K562 (cell line): Measurements from ENCODE around the gene OCA2. TPM values are rescaled to one million over a fixed set of nuclear protein-coding genes. Genes with fewer than 3 reads are reported as not detected.

ENCODE experiments used
- ATAC-seq: fragments of 200-7000 bp; cut with Tn5 transposase; 3 replicates; pipeline ENCODE4 v1.9.1; 2020; ENCODE audit warnings: moderate library complexity
- BruUV-seq: library from RNA; stranded (reverse); fragments of 400-500 nt; replicated peaks from 2 replicates; lab custom pipeline; 2021; lab: Mats Ljungman, UMichigan
- CTCF ChIA-PET: fragments of 300-600 bp; formaldehyde crosslinking; extraction: SDS; loops from one replicate; lab custom pipeline; 2021; ENCODE audit warnings: low intra/inter-chr PET ratio; lab: Yijun Ruan, JAX
- POLR2A ChIA-PET: fragments of 300-600, 350-650 bp; sonication (Branson Sonifier 250); formaldehyde crosslinking; extraction: SDS; loops from one replicate; lab custom pipeline; 2021; ENCODE audit warnings: antibody characterized with exemption, inconsistent platforms; lab: Yijun Ruan, JAX
- DNase-seq, 4 experiments: peaks; one replicate each; pipeline versions ENCODE4 v3.0.0 to v3.0.0-alpha.2; 2011 to 2018; ENCODE audit warnings: low spot score in 3 of 4, mixed read lengths in 3 of 4; ENCODE audit errors: extremely low read depth in 1 of 4
- FAIRE-seq: peaks from 2 replicates; lab custom pipeline; 2011; peaks lifted over from hg19 to GRCh38; lab: Jason Lieb, UNC
- H2AFZ ChIP-seq: 2 replicates; pipeline ENCODE4 v1.6.0; 2011; ENCODE audit warnings: low read depth, low read length, control low read depth, inconsistent platforms
- H3K27ac ChIP-seq: fragments of 200-600 bp; 3 replicates; pipeline ENCODE4 v1.8.0; 2011; ENCODE audit warnings: low read depth, mild to moderate bottlenecking, control low read depth, inconsistent platforms, low read length, moderate library complexity, mixed read lengths; ENCODE audit errors: extremely low read depth
- H3K27me3 ChIP-seq, 2 experiments: fragments of 300-600 bp in 1 of 2; 2 replicates in 1 of 2; 3 replicates in 1 of 2; pipeline versions ENCODE4 v1.6.0 to v1.8.0; 2011; ENCODE audit warnings: inconsistent platforms in 2 of 2, low read length in 2 of 2, mild to moderate bottlenecking in 1 of 2, mixed read lengths in 1 of 2, moderate library complexity in 1 of 2; ENCODE audit not compliant: control insufficient read depth in 2 of 2, insufficient read depth in 2 of 2
- H3K36me3 ChIP-seq: fragments of 300-600 bp; 3 replicates; pipeline ENCODE4 v1.8.0; 2011; ENCODE audit warnings: mild to moderate bottlenecking, low read length, inconsistent platforms; ENCODE audit not compliant: control insufficient read depth, insufficient read depth
- H3K4me1 ChIP-seq, 2 experiments: fragments of 200-600 bp in 1 of 2; replicated peaks in 1 of 2; 2 replicates in 1 of 2; 3 replicates in 1 of 2; pipeline versions ENCODE4 v1.5.1 to v1.8.0; 2011; ENCODE audit warnings: inconsistent platforms in 2 of 2, low read length in 2 of 2, mild to moderate bottlenecking in 1 of 2, mixed read lengths in 1 of 2, moderate library complexity in 1 of 2; ENCODE audit not compliant: control insufficient read depth in 2 of 2, insufficient read depth in 2 of 2
- H3K4me2 ChIP-seq: 2 replicates; pipeline ENCODE4 v1.6.1; 2011; ENCODE audit warnings: low read length, control low read depth, inconsistent platforms, mixed read lengths; ENCODE audit not compliant: insufficient read depth
- H3K4me3 ChIP-seq: fragments of 200-600 bp; sonication (generic), shearing (Covaris generic); 2 replicates; pipeline ENCODE4 v1.5.1; 2016; ENCODE audit warnings: control low read depth, inconsistent platforms
- H3K79me2 ChIP-seq: fragments of 200-600 bp; 3 replicates; pipeline ENCODE4 v1.8.0; 2011; ENCODE audit warnings: low read length, inconsistent platforms; ENCODE audit not compliant: control insufficient read depth, insufficient read depth
- H3K9ac ChIP-seq, 2 experiments: 2 replicates each; pipeline versions ENCODE4 v1.6.0 to v1.6.1; 2011; ENCODE audit warnings: low read depth in 2 of 2, low read length in 2 of 2, control low read depth in 1 of 2, inconsistent platforms in 1 of 2, mild to moderate bottlenecking in 1 of 2, mixed read lengths in 1 of 2; ENCODE audit not compliant: insufficient read depth in 1 of 2
- H3K9me1 ChIP-seq: one replicate; pipeline ENCODE4 v1.6.0; 2011; ENCODE audit warnings: inconsistent platforms, mild to moderate bottlenecking, low read length, moderate library complexity; ENCODE audit not compliant: control insufficient read depth, insufficient read depth
- H3K9me3 ChIP-seq: replicated peaks from 2 replicates; pipeline ENCODE4 v1.5.1; 2011; ENCODE audit warnings: low read depth, low read length, inconsistent platforms; ENCODE audit not compliant: control insufficient read depth, insufficient read depth
- H4K20me1 ChIP-seq: replicated peaks from 2 replicates; pipeline ENCODE4 v1.6.1; 2011; ENCODE audit warnings: low read length, inconsistent platforms, mixed read lengths; ENCODE audit not compliant: control insufficient read depth, insufficient read depth
- DACH1 ChIP-seq: fragments of 450-650 bp; IDR thresholded peaks from 2 replicates; pipeline ENCODE4 v1.6.1; 2018; ENCODE audit not compliant: partially characterized antibody
- RREB1 ChIP-seq: fragments of 250-450 bp; sonication (Bioruptor Pico); IDR thresholded peaks from 2 replicates; pipeline ENCODE4 v1.4.0; 2020
- TAF1 ChIP-seq: IDR thresholded peaks from 2 replicates; pipeline ENCODE4 v1.6.1; 2011; ENCODE audit warnings: mild to moderate bottlenecking, low read length, moderate library complexity; ENCODE audit not compliant: insufficient read depth, control insufficient read depth, severe bottlenecking; ENCODE audit errors: extremely low read depth
- WGBS: fragments of 100-300 bp; shearing (Covaris generic); methylation state at CpG from one replicate; pipeline ENCODE4 v1.1.6; 2016; ENCODE audit warnings: low coverage, mixed read lengths; ENCODE audit not compliant: insufficient coverage; ENCODE audit errors: missing lambda C conversion rate; 5-methylcytosine and 5-hydroxymethylcytosine counted together
- in situ Hi-C: fragments of 300-500 bp; cut with MboI; formaldehyde crosslinking; loops from 4 replicates; pipeline ENCODE4 v1.15.0; 2018; ENCODE audit warnings: inconsistent platforms, mixed read lengths
- intact Hi-C: fragments of 100-400 bp; cut with micrococcal nuclease; formaldehyde crosslinking; loops from 2 replicates; pipeline ENCODE4 v1.14.2; 2022
- polyA plus RNA-seq, 8 experiments: library from polyadenylated mRNA; depleted of rRNA in 4 of 8; stranded (reverse) in 5 of 8; unstranded in 3 of 8; fragments of >200 nt; fragmentation: Nextera tagmentation in 2 of 8; fragmentation: Illumina TruSeq in 1 of 8; extraction: Ambion mirVana in 2 of 8; extraction: Trizol in 1 of 8; gene quantifications; 2 replicates each; pipeline versions ENCODE4 v1.2.1 to v1.2.3, GENCODE V29; 2011 to 2014; ENCODE audit warnings: inconsistent platforms in 1 of 8, missing spikeins in 1 of 8
- total RNA-seq, 7 experiments: library from RNA; depleted of rRNA in 6 of 7; stranded (reverse); fragments of >200 nt in 6 of 7; fragmentation: Illumina TruSeq in 2 of 7; extraction: Trizol in 2 of 7; gene quantifications; 2 replicates each; pipeline versions ENCODE4 v1.2.1 to v1.2.3, GENCODE V29; 2011 to 2021; ENCODE audit warnings: low replicate concordance in 1 of 7

Gene OCA2
- total and polyA plus RNA-seq, 9 of the 15 experiments (the other 6 are each of a cell fraction or from before 2014, with no cell fraction given), result 0.07 to 0.59 (median 0.17) TPM; not detected in 1

DNA sequence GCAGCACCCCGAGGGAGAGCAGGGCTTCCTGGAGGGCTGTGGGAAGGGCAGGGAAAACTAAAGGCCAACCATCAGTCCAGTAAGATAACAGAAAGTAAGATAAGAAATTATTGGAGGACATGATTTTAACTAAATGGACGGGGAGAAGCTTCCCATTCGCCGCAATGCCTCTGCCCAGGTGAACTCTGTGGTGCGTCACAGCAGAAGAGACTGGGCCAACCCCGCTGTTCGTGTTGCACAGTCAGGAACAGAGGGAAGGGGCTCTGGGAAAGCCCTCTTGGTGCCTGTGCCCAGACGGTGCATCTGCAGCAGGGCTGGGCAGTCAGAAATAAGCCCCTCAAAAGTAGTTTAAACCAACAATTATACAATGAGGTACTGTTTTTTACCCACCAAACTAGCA lies 284.1 kb downstream of the OCA2 start:
- ChIA-PET CTCF (no interaction called here), POLR2A (interaction anchor here (0.6 kb wide), 1 partner anchor 445 kb away, joined by 3 read pairs; no protein-coding TSS in a partner anchor)
- Histone ChIP-seq H3K27me3 (no peaks in the 10 kb centered on the region; a peak in 1 of 5 replicates), H4K20me1 (no peaks in the 10 kb centered on the region), H3K9me3 (no peaks in the 10 kb centered on the region), H3K4me2 (no peak overlapping the region), H3K9me1 (no peaks in the 10 kb centered on the region), H3K4me3 (no peak overlapping the region), H3K27ac (no peak overlapping the region), H3K79me2 (no peaks in the 10 kb centered on the region), H3K4me1 (no peaks in the 10 kb centered on the region; a peak in 1 of 5 replicates), H3K36me3 (no peaks in the 10 kb centered on the region), H3K9ac (no peak overlapping the region), H2AFZ (no peak overlapping the region)
- BruUV-seq, result no TSS peak
- ATAC-seq (no peak), FAIRE-seq (no peak), DNase-seq (no peak)
- in situ Hi-C loops, result no loop called here
- intact Hi-C loops, result no loop called here
- TF ChIP-seq DACH1 (peak; percentile 2), RREB1 (no peak), TAF1 (no peak)
- 6% methylated on average over 8 of the region's 8 CpGs for WGBS
